Osteocyte (in vitro differentiated cells): ENCODE data around the gene OSBPL2. TPM values are rescaled to one million over a fixed set of nuclear protein-coding genes. Genes with fewer than 3 reads are reported as not detected.

ENCODE experiments used
- DNase-seq: peaks from one replicate; pipeline ENCODE4 v3.0.0; 2021; ENCODE audit warnings: mixed read lengths; ENCODE audit not compliant: unreplicated experiment; ENCODE audit errors: extremely low spot score
- H3K27ac Mint-ChIP-seq: one replicate; pipeline ENCODE4 v1.8.0; 2021; ENCODE audit warnings: mild to moderate bottlenecking, mixed read lengths; ENCODE audit not compliant: unreplicated experiment
- H3K27me3 Mint-ChIP-seq: one replicate; pipeline ENCODE4 v1.8.0; 2021; ENCODE audit warnings: mixed read lengths; ENCODE audit not compliant: unreplicated experiment
- H3K36me3 Mint-ChIP-seq: one replicate; pipeline ENCODE4 v1.8.0; 2021; ENCODE audit warnings: mixed read lengths; ENCODE audit not compliant: unreplicated experiment
- H3K4me1 Mint-ChIP-seq: one replicate; pipeline ENCODE4 v1.8.0; 2021; ENCODE audit warnings: mixed read lengths; ENCODE audit not compliant: unreplicated experiment
- H3K4me3 Mint-ChIP-seq: one replicate; pipeline ENCODE4 v1.8.0; 2021; ENCODE audit warnings: mild to moderate bottlenecking, moderate library complexity, mixed read lengths; ENCODE audit not compliant: unreplicated experiment
- H3K9me3 Mint-ChIP-seq: one replicate; pipeline ENCODE4 v1.8.0; 2021; ENCODE audit warnings: mixed read lengths; ENCODE audit not compliant: unreplicated experiment
- total RNA-seq: library from RNA; stranded (reverse); gene quantifications from 2 replicates; pipeline ENCODE4 v1.2.1, GENCODE V29; 2021
- TF ChIP-seq, protein P1 (sequence below): fragments of 200-600 bp; sonication (generic); IDR thresholded peaks from 2 replicates; pipeline ENCODE4 v1.5.0; 2021; ENCODE audit warnings: antibody characterized with exemption, mild to moderate bottlenecking, moderate library complexity

The OSBPL2 gene
- total RNA-seq, 1 donor from 2014 or later = 46.3 TPM

DNA sequence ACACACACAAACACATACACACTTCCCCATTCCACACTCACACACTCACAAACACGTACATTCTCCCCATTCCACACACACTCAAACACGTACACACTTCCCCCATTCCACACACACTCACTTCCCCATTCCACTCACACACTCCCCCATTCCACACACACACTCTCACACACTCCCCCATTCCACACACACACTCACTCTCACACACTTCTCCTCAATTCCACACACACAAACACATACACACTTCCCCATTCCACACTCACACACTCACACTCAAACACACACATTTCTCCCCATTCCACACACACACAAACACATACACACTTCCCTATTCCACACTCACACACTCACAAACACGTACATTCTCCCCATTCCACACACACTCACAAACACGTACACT, 8.7 kb upstream of the OSBPL2 start:
- Mint-ChIP-seq H3K4me1 (no peaks in the 10 kb centered on the region), H3K27me3 (peaks cover 17% of the 10 kb centered on the region), H3K4me3 (no peak overlapping the region), H3K27ac (no peak overlapping the region), H3K36me3 (no peaks in the 10 kb centered on the region), H3K9me3 (no peaks in the 10 kb centered on the region)
- no peak for DNase-seq
- TF ChIP-seq, protein P1, sequence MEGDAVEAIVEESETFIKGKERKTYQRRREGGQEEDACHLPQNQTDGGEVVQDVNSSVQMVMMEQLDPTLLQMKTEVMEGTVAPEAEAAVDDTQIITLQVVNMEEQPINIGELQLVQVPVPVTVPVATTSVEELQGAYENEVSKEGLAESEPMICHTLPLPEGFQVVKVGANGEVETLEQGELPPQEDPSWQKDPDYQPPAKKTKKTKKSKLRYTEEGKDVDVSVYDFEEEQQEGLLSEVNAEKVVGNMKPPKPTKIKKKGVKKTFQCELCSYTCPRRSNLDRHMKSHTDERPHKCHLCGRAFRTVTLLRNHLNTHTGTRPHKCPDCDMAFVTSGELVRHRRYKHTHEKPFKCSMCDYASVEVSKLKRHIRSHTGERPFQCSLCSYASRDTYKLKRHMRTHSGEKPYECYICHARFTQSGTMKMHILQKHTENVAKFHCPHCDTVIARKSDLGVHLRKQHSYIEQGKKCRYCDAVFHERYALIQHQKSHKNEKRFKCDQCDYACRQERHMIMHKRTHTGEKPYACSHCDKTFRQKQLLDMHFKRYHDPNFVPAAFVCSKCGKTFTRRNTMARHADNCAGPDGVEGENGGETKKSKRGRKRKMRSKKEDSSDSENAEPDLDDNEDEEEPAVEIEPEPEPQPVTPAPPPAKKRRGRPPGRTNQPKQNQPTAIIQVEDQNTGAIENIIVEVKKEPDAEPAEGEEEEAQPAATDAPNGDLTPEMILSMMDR = no peak

DNA sequence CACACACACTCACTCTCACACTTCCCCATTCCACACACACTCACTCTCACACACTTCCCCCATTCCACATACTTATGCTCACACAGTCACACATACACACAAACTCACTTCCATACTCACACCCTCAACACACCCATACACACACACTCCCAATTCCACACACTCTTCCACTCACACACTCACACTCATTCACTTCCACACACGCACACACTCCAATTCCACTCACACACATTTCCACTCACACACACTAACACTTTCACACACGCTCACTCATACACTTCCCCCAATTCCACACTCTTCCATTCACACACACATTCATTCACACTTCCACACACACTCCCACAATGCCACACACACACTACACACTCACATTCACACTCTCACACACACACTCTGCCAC, 8.0 kb upstream of the OSBPL2 start:
- Mint-ChIP-seq H3K4me1 (no peaks in the 10 kb centered on the region), H3K9me3 (no peaks in the 10 kb centered on the region), H3K4me3 (no peak overlapping the region), H3K27me3 (peaks cover 12% of the 10 kb centered on the region), H3K27ac (no peak overlapping the region), H3K36me3 (no peaks in the 10 kb centered on the region)
- TF ChIP-seq, protein P1 = no peak
- no peak for DNase-seq

DNA sequence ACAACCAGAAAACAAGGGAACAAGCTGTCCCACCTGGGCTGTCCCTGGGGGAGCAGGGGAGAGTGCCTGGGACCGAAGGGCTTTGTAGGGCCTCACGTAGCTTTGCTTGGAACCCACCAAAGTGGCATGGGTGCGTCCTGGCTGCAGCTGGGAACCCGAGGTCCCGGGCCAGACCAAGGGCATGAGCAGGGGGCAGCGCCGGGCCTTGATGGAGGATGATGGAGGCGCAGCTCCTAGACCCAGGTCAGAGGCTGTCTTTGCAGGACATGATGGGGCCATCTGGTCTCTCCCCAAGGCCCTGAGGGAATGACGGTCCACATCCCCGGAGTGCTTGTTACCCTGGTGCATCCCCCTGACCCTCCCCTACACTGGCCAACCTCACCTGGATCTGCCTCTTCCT, 7.6 kb upstream of the OSBPL2 start:
- Mint-ChIP-seq H3K4me3 (no peak overlapping the region), H3K9me3 (no peaks in the 10 kb centered on the region), H3K4me1 (no peaks in the 10 kb centered on the region), H3K27me3 (peaks cover 9% of the 10 kb centered on the region), H3K36me3 (no peaks in the 10 kb centered on the region), H3K27ac (no peak overlapping the region)
- TF ChIP-seq, protein P1 = no peak
- DNase-seq = no peak

DNA sequence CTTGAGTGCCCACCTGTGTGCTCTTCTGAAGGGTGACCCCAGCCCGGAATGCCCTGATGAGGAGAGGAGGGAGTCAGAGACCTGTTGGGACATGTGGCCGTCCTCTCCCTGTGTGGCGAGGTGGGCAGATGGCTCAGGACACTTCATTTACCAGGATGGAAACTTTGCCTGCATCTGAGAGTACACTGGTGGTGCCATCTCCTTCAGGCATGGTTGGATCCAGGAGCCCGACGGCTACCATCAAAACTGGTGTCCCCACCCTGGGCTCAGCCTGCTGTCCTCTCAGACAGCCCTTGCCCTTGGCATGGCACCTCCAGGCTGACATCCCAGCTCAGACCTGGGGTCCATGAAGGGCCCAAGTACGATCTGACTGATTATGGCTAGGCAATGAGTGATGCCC, 7.0 kb upstream of the OSBPL2 start:
- Mint-ChIP-seq H3K4me1 (no peaks in the 10 kb centered on the region), H3K36me3 (no peaks in the 10 kb centered on the region)

DNA sequence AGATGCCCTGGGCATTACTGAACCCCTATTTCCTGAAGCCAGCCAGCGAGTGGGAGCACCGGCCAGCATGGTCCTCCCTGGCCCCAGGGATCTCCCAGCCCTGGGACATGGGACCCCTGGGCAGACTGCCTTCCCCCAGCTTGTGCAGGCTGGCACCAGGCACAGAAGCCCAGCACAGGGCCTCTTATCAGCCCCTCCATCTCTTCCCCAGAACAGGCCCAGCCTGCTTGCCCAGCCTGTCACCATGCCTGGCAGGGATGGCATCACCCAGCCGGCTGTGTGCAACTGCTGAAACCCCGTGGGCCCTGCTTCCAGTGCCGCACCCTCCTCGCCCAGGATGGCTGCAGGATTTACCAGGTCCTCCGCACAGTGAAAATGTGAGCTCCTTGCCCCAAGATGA, 6.1 kb upstream of the OSBPL2 start:
- no peaks in the 10 kb centered on the region for H3K9me3 Mint-ChIP-seq
- no peak overlapping the region for H3K27ac Mint-ChIP-seq
- DNase-seq = no peak
- H3K4me1 Mint-ChIP-seq = no peaks in the 10 kb centered on the region
- H3K4me3 Mint-ChIP-seq = no peak overlapping the region
- TF ChIP-seq, protein P1 = no peak
- H3K36me3 Mint-ChIP-seq = no peaks in the 10 kb centered on the region
- H3K27me3 Mint-ChIP-seq = no peaks in the 10 kb centered on the region

More for the DNA sequence above, 7.0 kb upstream of the OSBPL2 start:
- Mint-ChIP-seq H3K27me3 (peaks cover 7% of the 10 kb centered on the region), H3K9me3 (no peaks in the 10 kb centered on the region), H3K4me3 (no peak overlapping the region), H3K27ac (no peak overlapping the region)
- no peak for DNase-seq
- TF ChIP-seq, protein P1 = no peak
